Stimulated activated CD4-positive, alpha-beta T cell treated with anti-CD3 and anti-CD28 coated beads, Interleukin-2, amount 100 ng/mL, for 4 hours (primary cell): ENCODE data around the gene BBS5.
A peak's percentile ranks its signal among the peaks of the same experiment; 100 is the strongest.
"Not testable (repeated sequence)": the region's sequence is repeated elsewhere in the genome, so short reads cannot be mapped to it uniquely, and the experiment has no call there.

Experiments
- DNase-seq: peaks from one replicate; pipeline ENCODE4 v3.0.0-alpha.2; 2020; ENCODE audit warnings: low read depth

The BBS5 gene

GRCh38 chr2:169479257-169480078 is at the start of gene BBS5:
Gene BBS5 (plus strand): TSS chr2:169479494. CDS start chr2:169479554, 60 bp downstream.
- DNase-seq = peak; percentile 55

- not testable (repeated sequence) for DNase-seq
Observed at GRCh38 chr2:169431772-169432171, 47.5 kb upstream of the BBS5 start.

GRCh38 chr2:169434236-169434635 is 45.1 kb upstream of the BBS5 start:
- DNase-seq = not testable (repeated sequence)

- no peak for DNase-seq
Observed at GRCh38 chr2:169438466-169439072, 40.7 kb upstream of the BBS5 start.

- DNase-seq = no peak
Observed at GRCh38 chr2:169439900-169440299, 39.4 kb upstream of the BBS5 start.

- no peak for DNase-seq
Observed at GRCh38 chr2:169446452-169446851, 32.8 kb upstream of the BBS5 start.

GRCh38 chr2:169448316-169448715 is 31.0 kb upstream of the BBS5 start:
- no peak for DNase-seq

GRCh38 chr2:169448865-169449264 is 30.4 kb upstream of the BBS5 start:
- no peak for DNase-seq

- DNase-seq = no peak
Observed at GRCh38 chr2:169452080-169452479, 27.2 kb upstream of the BBS5 start.

GRCh38 chr2:169453044-169453443 is 26.2 kb upstream of the BBS5 start:
- not testable (repeated sequence) for DNase-seq

GRCh38 chr2:169461143-169461542 is 18.2 kb upstream of the BBS5 start:
- no peak for DNase-seq

GRCh38 chr2:169462896-169463695 is 16.2 kb upstream of the BBS5 start:
- DNase-seq = no peak

GRCh38 chr2:169464466-169464865 is 14.8 kb upstream of the BBS5 start:
- no peak for DNase-seq

GRCh38 chr2:169464882-169465281 is 14.4 kb upstream of the BBS5 start:
- DNase-seq = no peak

- no peak for DNase-seq
Observed at GRCh38 chr2:169468841-169469240, 10.5 kb upstream of the BBS5 start.

GRCh38 chr2:169469952-169470572 is 9.2 kb upstream of the BBS5 start:
- DNase-seq = no peak

- no peak for DNase-seq
Observed at GRCh38 chr2:169472249-169472648, 7.0 kb upstream of the BBS5 start.

- no peak for DNase-seq
Observed at GRCh38 chr2:169476459-169476858, 2.8 kb upstream of the BBS5 start.

GRCh38 chr2:169478339-169478738 is 955 bp upstream of the BBS5 start:
- no peak for DNase-seq

- no peak for DNase-seq
Observed at GRCh38 chr2:169478745-169479256, 493 bp upstream of the BBS5 start.

- no peak for DNase-seq
Observed at GRCh38 chr2:169480079-169480465, 778 bp downstream of the BBS5 start.

- no peak for DNase-seq
Observed at GRCh38 chr2:169485650-169486138, 6.4 kb downstream of the BBS5 start.
